Peyer's patch (tissue), 4 donors: ENCODE results near the gene SH2B3. TPM values are rescaled to one million over a fixed set of nuclear protein-coding genes. Genes with fewer than 3 reads are reported as not detected.
A peak's percentile ranks its signal among the peaks of the same experiment; 100 is the strongest.

Experiments
- DNase-seq, 3 donors: peaks; one replicate each; pipeline ENCODE4 v3.0.0-alpha.2; 2017 to 2019
- H3K27ac ChIP-seq, 4 donors: fragments of 200-600 bp; sonication (generic); one replicate each; pipeline ENCODE4 v1.5.1; 2016 to 2019
- H3K27me3 ChIP-seq, 2 donors: fragments of 200-600 bp; sonication (generic); one replicate each; pipeline ENCODE4 v1.5.1; 2019
- H3K36me3 ChIP-seq, 3 donors: fragments of 200-600 bp; sonication (generic); one replicate each; pipeline ENCODE4 v1.5.1; 2016 to 2019
- H3K4me1 ChIP-seq, 4 donors: fragments of 200-600 bp; sonication (generic); one replicate each; pipeline ENCODE4 v1.5.1; 2016 to 2019
- H3K4me3 ChIP-seq, 4 donors: fragments of 200-600 bp; sonication (generic); 1 replicate in 3 of 4; 2 replicates in 1 of 4; pipeline ENCODE4 v1.5.1; 2016 to 2019; ENCODE audit warnings: mild to moderate bottlenecking in 1 of 4
- H3K9me3 ChIP-seq, 4 donors: fragments of 200-600 bp; sonication (generic); one replicate each; pipeline ENCODE4 v1.5.1; 2016 to 2019; ENCODE audit warnings: mild to moderate bottlenecking in 1 of 4
- CTCF ChIP-seq, 6 experiments: fragments of 450-650 bp in 4 of 6; fragments of 200-600 bp in 2 of 6; sonication (generic) in 1 of 6; IDR thresholded peaks; one replicate each; pipeline ENCODE4 v1.5.1; 2017 to 2019; ENCODE audit warnings: antibody characterized with exemption in 6 of 6, mild to moderate bottlenecking in 3 of 6, moderate library complexity in 1 of 6
- POLR2A ChIP-seq, 2 donors: fragments of 450-650 bp; IDR thresholded peaks; one replicate each; pipeline ENCODE4 v1.5.1; 2017; ENCODE audit warnings: antibody characterized with exemption in 2 of 2, mild to moderate bottlenecking in 2 of 2, moderate library complexity in 2 of 2
- total RNA-seq, 4 donors: library from RNA; depleted of rRNA; stranded (reverse); fragments of >200 nt; gene quantifications; one replicate each; pipeline ENCODE4 v1.1.0, GENCODE V29; 2016

The SH2B3 gene
- total RNA-seq, 4 donors from 2014 or later, result 4.4 to 37.1 (median 8.4) TPM

- H3K27ac ChIP-seq, result no peak overlapping the region
- H3K9me3 ChIP-seq, result no peaks in the 10 kb centered on the region
- DNase-seq, result no peak
- no peaks in the 10 kb centered on the region for H3K4me1 ChIP-seq
- no peak overlapping the region for H3K4me3 ChIP-seq
- no peaks in the 10 kb centered on the region for H3K27me3 ChIP-seq
- TF ChIP-seq POLR2A (IDR thresholded peaks at IDR 0.05), result no peak
- no peak for TF ChIP-seq CTCF (IDR thresholded peaks at IDR 0.05)
- peaks cover 0 to 40% (median 0%) of the 10 kb centered on the region in 3 donors for H3K36me3 ChIP-seq
These were observed 56.6 kb downstream of the SH2B3 start for GRCh38 chr12:111462210-111462769.

DNA sequence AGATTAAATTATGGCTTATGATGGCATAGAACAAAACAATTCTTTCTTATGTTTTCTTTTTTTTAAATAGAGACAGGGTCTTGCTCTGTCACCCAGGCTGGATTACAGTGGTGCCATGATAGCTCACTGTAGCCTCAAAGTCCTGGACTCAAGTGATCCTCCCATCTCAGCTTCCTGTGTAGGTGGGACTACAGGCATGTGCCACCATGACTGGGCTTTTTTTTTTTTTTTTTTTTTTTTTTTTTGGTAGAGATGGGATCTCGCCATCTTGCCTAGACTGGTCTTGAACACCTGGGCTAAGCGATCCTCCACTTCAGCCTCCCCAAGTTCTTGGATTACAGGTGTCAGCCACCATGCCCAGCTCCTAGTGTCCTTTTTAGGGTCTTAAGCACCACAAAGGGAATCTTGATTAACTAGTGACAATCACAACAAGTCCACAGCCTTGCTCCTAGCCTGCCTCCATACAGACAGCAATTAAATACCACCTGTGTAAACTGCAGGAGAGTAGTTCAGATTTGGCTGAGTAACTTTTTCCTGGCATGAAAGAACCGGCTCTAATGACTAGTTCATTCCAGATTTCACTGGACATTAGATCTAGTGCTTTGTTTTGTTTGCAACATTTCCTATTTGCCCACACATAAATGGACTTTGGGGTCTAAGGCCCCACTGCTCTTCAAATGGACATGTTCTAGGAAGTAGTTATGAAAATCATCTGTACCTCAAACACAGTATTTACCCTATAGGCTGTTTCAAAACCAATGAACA, 61.6 kb downstream of the SH2B3 start:
- Histone ChIP-seq H3K36me3 (peaks cover 0 to 50% (median 0%) of the 10 kb centered on the region in 3 donors), H3K4me3 (no peak overlapping the region), H3K27me3 (no peaks in the 10 kb centered on the region), H3K27ac (peak overlapping the region in 3 of 4 donors; percentile 11 to 44 (median 39)), H3K9me3 (no peaks in the 10 kb centered on the region), H3K4me1 (no peaks in the 10 kb centered on the region)
- no peak for DNase-seq
- TF ChIP-seq CTCF (IDR thresholded peaks at IDR 0.05) (no peak), POLR2A (IDR thresholded peaks at IDR 0.05) (no peak)

GRCh38 chr12:111467857-111468241, 62.1 kb downstream of the SH2B3 start:
- TF ChIP-seq POLR2A (IDR thresholded peaks at IDR 0.05), result no peak
- TF ChIP-seq CTCF (IDR thresholded peaks at IDR 0.05), result no peak
- H3K4me3 ChIP-seq, result no peak overlapping the region
- peak overlapping the region; percentile 11 to 44 (median 28) for H3K27ac ChIP-seq
- H3K27me3 ChIP-seq, result no peaks in the 10 kb centered on the region
- H3K36me3 ChIP-seq, result peaks cover 0 to 51% (median 0%) of the 10 kb centered on the region in 3 donors
- no peaks in the 10 kb centered on the region for H3K4me1 ChIP-seq
- H3K9me3 ChIP-seq, result no peaks in the 10 kb centered on the region
- DNase-seq, result no peak

DNA sequence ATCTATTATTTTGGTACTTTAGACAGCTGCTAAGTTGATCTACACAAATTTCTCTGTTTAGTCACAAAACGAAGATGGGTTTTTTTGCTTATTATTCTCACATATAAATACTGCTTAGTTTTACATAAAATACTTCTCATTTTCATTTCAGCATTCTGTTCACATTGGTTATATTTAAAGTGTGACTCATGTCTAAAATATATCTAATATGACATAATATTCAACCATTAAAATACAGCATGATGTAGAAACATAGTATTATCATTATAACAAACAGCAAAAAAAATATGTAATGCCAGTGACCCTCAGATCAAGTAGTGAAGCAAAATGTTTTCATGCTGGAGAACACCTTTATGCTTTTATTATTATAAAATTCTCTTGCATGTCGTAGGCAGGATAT, 63.7 kb downstream of the SH2B3 start:
- Histone ChIP-seq H3K4me3 (no peak overlapping the region), H3K27ac (no peak overlapping the region), H3K36me3 (peaks cover 0 to 56% (median 0%) of the 10 kb centered on the region in 3 donors), H3K9me3 (no peaks in the 10 kb centered on the region), H3K4me1 (no peaks in the 10 kb centered on the region), H3K27me3 (no peaks in the 10 kb centered on the region)
- no peak for DNase-seq
- no peak for TF ChIP-seq CTCF (IDR thresholded peaks at IDR 0.05)
- no peak for TF ChIP-seq POLR2A (IDR thresholded peaks at IDR 0.05)

DNA sequence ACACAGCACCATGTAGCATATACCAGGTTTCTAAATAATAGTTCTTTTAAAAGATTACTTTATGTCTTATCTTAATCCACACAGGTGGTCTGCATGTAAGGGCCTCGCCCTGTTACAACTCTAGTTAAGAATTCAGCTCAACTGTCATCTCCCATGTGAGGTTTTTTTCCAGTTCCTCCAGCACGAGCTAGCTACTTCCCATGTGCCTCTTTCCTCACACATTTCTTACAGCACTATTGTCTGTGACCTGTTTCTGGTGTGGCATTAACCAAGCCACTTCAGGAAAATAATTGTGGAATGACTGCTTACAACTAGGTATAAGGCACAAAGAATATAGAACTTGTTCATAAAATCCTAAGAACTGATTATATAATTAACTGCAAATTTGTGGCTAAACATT, 65.5 kb downstream of the SH2B3 start:
- Histone ChIP-seq H3K4me3 (no peak overlapping the region), H3K27ac (no peak overlapping the region), H3K4me1 (no peaks in the 10 kb centered on the region), H3K36me3 (peaks cover 0 to 62% (median 0%) of the 10 kb centered on the region in 3 donors), H3K9me3 (no peaks in the 10 kb centered on the region), H3K27me3 (no peaks in the 10 kb centered on the region)
- no peak for DNase-seq
- TF ChIP-seq CTCF (IDR thresholded peaks at IDR 0.05) (no peak), POLR2A (IDR thresholded peaks at IDR 0.05) (no peak)
